ENCODE measurements around the gene MICAL2.

The MICAL2 gene

DNA sequence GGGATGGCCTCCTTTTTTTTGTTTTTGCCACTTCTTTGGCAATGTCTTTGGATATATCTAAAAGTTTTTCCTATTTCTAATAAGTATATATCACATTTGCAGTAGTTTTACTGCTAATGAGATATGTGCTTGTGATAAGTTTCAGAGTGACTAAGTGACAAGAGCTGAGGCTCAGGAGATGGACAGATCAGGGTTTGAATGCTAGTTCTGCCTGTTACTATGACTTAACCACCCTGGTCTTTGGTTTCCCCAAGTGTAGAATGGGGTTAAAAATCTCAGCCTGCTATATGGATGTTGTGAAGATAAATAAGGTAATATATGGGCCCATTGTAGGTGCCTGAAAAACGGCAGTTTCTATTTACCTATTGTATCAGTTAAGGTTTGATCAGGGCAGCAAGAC lies 9.1 kb upstream of the MICAL2 start:
- TF ChIP-seq, protein P1, sequence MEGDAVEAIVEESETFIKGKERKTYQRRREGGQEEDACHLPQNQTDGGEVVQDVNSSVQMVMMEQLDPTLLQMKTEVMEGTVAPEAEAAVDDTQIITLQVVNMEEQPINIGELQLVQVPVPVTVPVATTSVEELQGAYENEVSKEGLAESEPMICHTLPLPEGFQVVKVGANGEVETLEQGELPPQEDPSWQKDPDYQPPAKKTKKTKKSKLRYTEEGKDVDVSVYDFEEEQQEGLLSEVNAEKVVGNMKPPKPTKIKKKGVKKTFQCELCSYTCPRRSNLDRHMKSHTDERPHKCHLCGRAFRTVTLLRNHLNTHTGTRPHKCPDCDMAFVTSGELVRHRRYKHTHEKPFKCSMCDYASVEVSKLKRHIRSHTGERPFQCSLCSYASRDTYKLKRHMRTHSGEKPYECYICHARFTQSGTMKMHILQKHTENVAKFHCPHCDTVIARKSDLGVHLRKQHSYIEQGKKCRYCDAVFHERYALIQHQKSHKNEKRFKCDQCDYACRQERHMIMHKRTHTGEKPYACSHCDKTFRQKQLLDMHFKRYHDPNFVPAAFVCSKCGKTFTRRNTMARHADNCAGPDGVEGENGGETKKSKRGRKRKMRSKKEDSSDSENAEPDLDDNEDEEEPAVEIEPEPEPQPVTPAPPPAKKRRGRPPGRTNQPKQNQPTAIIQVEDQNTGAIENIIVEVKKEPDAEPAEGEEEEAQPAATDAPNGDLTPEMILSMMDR (IDR thresholded peaks at IDR 0.05): no peak
- Histone ChIP-seq H3K9me3 (no peaks in the 10 kb centered on the region), H3K4me1 (ENCODE audit: control insufficient read depth in 1 of 2, insufficient read depth in 1 of 2, low read depth in 1 of 2, low read length in 1 of 2) (peaks cover 17 to 24% of the 10 kb centered on the region in 2 experiments), H3K27me3 (peaks cover 10% of the 10 kb centered on the region), H3K4me3 (ENCODE audit: low read depth in 1 of 2, low read length in 1 of 2) (no peak overlapping the region), H3K27ac (no peak overlapping the region), H3K36me3 (no peaks in the 10 kb centered on the region)

DNA sequence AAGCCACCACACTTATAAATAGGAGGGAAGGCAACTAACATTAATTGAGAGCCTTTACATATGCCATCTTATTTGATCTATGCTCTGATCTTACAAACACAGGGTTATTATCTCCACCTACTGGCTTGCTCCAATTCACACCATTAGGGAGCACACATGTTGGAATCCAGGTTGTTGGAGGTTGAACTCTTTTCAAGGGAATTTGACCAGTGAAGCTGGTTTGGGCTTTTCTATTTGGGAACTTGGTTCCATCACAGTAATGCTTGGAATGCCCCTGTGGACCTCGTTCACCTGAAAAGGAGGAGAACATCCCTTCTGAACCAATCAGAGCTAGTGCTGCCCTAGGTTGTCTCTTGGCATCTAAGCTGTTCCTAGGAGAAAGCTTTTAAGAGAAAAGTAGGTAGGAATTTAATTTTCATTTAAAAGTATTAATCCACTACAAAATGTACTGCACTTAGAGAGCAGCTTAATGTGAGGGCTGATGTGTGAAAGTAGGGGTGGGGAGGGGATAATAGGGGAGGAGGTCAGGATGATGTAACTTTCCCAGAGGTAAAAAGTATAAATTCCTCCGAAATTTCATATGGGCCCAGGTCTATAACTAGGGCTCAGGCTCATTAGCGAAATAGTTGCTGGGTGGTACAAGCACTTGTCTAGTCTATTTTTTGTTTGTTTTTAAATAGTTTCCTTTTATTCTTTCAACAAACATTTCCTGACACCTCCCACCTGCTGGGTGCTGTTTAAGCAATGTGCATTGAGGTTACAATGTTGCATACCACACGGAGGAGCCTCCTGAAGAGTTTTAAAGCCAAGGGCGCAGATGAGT lies 7.6 kb upstream of the MICAL2 start:
- TF ChIP-seq, protein P1 (IDR thresholded peaks at IDR 0.05): no peak
- no peaks in the 10 kb centered on the region for H3K9me3 ChIP-seq
- H3K27ac ChIP-seq: no peak overlapping the region
- H3K4me3 ChIP-seq (ENCODE audit: low read depth in 1 of 2, low read length in 1 of 2): no peak overlapping the region
- peaks cover 10% of the 10 kb centered on the region for H3K27me3 ChIP-seq
- no peaks in the 10 kb centered on the region for H3K36me3 ChIP-seq
- peaks cover 17 to 24% of the 10 kb centered on the region in 2 experiments for H3K4me1 ChIP-seq (ENCODE audit: control insufficient read depth in 1 of 2, insufficient read depth in 1 of 2, low read depth in 1 of 2, low read length in 1 of 2)

DNA sequence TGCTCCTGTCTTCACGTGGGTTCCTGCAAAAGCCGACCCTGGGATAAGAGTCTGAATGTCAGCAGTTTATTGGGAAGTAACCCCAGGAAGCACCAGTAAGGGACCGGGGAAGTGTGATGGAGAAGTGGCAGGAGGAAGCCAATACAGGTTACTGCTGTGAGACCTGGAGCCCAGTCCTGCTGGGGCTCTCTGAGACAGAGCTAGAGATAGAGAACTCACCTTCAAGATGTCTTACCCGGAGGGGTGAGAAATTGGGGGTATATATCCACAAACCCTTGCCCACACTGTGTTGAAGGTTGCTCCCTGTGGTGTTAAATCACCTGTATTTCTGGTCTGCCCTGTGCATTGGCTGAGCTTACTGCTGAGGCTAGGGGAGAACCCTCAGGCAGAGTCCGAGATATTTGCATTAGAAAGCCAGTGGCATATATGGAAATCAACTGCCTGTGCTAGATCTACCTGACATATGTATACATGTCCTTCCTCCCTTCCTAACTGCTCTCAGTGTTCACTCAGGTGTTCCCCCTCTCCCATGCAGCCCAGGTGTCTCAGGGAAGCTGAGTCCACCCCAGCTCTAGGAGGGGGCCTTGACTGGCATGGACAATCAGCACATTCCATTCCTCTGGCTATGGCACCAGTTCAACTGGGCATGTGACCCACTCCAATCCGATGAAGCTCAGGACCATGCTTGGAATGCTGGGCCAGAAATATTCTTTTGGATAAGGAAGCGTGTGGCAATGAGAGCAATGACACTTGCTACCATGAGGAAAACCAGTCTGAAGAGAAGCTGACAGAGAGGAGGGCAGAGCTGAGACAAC lies 6.8 kb upstream of the MICAL2 start:
- Histone ChIP-seq H3K27me3 (peaks cover 10% of the 10 kb centered on the region), H3K4me3 (ENCODE audit: low read depth in 1 of 2, low read length in 1 of 2) (no peak overlapping the region), H3K27ac (no peak overlapping the region), H3K9me3 (no peaks in the 10 kb centered on the region), H3K4me1 (ENCODE audit: control insufficient read depth in 1 of 2, insufficient read depth in 1 of 2, low read depth in 1 of 2, low read length in 1 of 2) (peaks cover 17 to 23% of the 10 kb centered on the region in 2 experiments), H3K36me3 (no peaks in the 10 kb centered on the region)
- TF ChIP-seq, protein P1 (IDR thresholded peaks at IDR 0.05): no peak

DNA sequence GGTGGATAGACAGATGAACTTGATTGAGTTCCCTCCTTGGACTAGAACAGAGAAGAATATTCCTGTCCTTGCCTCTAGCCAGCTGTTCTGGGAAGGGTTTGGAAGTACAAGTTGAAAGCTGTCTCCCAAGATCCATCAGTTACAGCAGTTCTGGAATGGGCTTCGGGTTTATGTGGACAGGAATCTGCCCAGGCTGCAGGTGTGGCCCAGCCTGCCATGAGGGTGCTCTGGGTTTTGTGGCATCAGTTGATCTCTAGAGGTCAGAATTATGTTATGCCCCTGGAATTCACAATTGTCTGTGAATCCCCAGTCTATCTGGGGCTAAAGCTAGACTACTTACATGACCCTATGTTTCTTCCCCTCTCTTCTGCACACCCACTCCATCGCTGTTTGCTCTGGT lies 4.9 kb upstream of the MICAL2 start:
- H3K4me1 ChIP-seq (ENCODE audit: control insufficient read depth in 1 of 2, insufficient read depth in 1 of 2, low read depth in 1 of 2, low read length in 1 of 2): peaks cover 14 to 16% of the 10 kb centered on the region in 2 experiments
- H3K9me3 ChIP-seq: no peaks in the 10 kb centered on the region
- H3K36me3 ChIP-seq: no peaks in the 10 kb centered on the region
- no peak overlapping the region for H3K4me3 ChIP-seq (ENCODE audit: low read depth in 1 of 2, low read length in 1 of 2)
- no peak overlapping the region for H3K27ac ChIP-seq
- H3K27me3 ChIP-seq: peaks cover 7% of the 10 kb centered on the region
- TF ChIP-seq, protein P1 (IDR thresholded peaks at IDR 0.05): no peak

DNA sequence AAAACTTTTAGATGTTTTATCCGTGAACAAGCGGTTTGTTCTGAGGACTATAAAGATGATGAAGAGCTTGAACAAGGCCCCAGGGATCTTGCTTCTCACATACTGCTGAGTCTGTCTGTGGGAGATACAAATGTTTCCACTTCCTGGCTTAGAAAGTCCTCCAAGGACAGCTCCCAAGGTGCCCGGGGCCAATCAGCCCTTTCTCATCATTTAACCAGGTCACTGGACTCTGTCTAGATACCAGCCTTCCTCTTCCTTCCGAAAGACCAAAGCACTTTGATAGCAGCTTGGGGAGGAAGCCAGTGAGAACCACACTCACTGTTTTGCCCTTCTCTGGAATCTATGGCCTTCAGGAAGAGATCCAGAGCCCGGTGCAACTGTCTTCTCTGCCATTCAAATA lies 4.3 kb upstream of the MICAL2 start:
- Histone ChIP-seq H3K27me3 (peaks cover 7% of the 10 kb centered on the region), H3K4me1 (ENCODE audit: control insufficient read depth in 1 of 2, insufficient read depth in 1 of 2, low read depth in 1 of 2, low read length in 1 of 2) (peaks cover 17 to 18% of the 10 kb centered on the region in 2 experiments), H3K36me3 (no peaks in the 10 kb centered on the region), H3K4me3 (ENCODE audit: low read depth in 1 of 2, low read length in 1 of 2) (no peak overlapping the region), H3K9me3 (no peaks in the 10 kb centered on the region), H3K27ac (no peak overlapping the region)
- TF ChIP-seq, protein P1 (IDR thresholded peaks at IDR 0.05): no peak

All from neutrophil (primary cell).